HepG2 (cell line): ENCODE results near the gene ZNF341. TPM values are rescaled to one million over a fixed set of nuclear protein-coding genes. Genes with fewer than 3 reads are reported as not detected.

Source experiments
- CBX1 ChIP-seq: IDR thresholded peaks from one replicate; pipeline ENCODE4 v1.6.1; 2016; ENCODE audit warnings: antibody characterized with exemption, low read depth
- FOSL1 ChIP-seq: sonication (generic); formaldehyde crosslinking; IDR thresholded peaks from 2 replicates; pipeline ENCODE4 v1.9.0; 2021; ENCODE audit warnings: missing genetic modification reagents, borderline replicate concordance
- HOXA5 ChIP-seq: sonication (generic); formaldehyde crosslinking; IDR thresholded peaks from 2 replicates; pipeline ENCODE4 v1.4.0; 2020; ENCODE audit warnings: missing genetic modification reagents
- IKZF1 ChIP-seq: fragments of 450-650 bp; IDR thresholded peaks from 2 replicates; pipeline ENCODE4 v1.7.1; 2016
- KLF13 ChIP-seq: sonication (generic); formaldehyde crosslinking; IDR thresholded peaks from 2 replicates; pipeline ENCODE4 v1.4.0; 2020; ENCODE audit warnings: mild to moderate bottlenecking, missing genetic modification reagents
- KLF9 ChIP-seq: IDR thresholded peaks from 2 replicates; pipeline ENCODE4 v1.6.1; 2016; ENCODE audit warnings: low read depth
- MIXL1 ChIP-seq: IDR thresholded peaks from 2 replicates; pipeline ENCODE4 v1.6.1; 2016
- NR2F1 ChIP-seq, 2 experiments: fragments of 450-650 bp in 1 of 2; formaldehyde crosslinking in 1 of 2; IDR thresholded peaks; 2 replicates each; pipeline versions ENCODE4 v1.5.0 to v1.6.1; 2016 to 2020; ENCODE audit warnings: mild to moderate bottlenecking in 1 of 2, missing compliant biosample characterization in 1 of 2, missing genetic modification reagents in 1 of 2, moderate library complexity in 1 of 2
- RARA ChIP-seq: IDR thresholded peaks from 2 replicates; pipeline ENCODE4 v1.6.1; 2016; ENCODE audit warnings: missing genetic modification reagents, missing compliant biosample characterization
- TBL1XR1 ChIP-seq: fragments of 150-350 bp; IDR thresholded peaks from 2 replicates; pipeline ENCODE4 v1.6.1; 2014; ENCODE audit warnings: borderline replicate concordance, low read length; ENCODE audit not compliant: partially characterized antibody
- TCF12 ChIP-seq, 2 experiments: fragments of 450-650 bp in 1 of 2; sonication (generic) in 1 of 2; formaldehyde crosslinking in 1 of 2; IDR thresholded peaks; 2 replicates each; pipeline versions ENCODE4 v1.6.1 to v1.8.0; 2017 to 2022; ENCODE audit warnings: antibody characterized with exemption in 1 of 2, mild to moderate bottlenecking in 1 of 2, missing genetic modification reagents in 1 of 2, moderate library complexity in 1 of 2
- ZNF224 ChIP-seq: sonication (generic); formaldehyde crosslinking; IDR thresholded peaks from 2 replicates; pipeline ENCODE4 v1.5.0; 2020; ENCODE audit warnings: mild to moderate bottlenecking, missing genetic modification reagents
- ZNF235 ChIP-seq: sonication (generic); formaldehyde crosslinking; IDR thresholded peaks from 2 replicates; pipeline ENCODE4 v1.8.1; 2023; ENCODE audit warnings: mild to moderate bottlenecking, missing genetic modification reagents, borderline replicate concordance
- ZNF280B ChIP-seq: sonication (generic); formaldehyde crosslinking; IDR thresholded peaks from 2 replicates; pipeline ENCODE4 v1.5.0; 2020; ENCODE audit warnings: missing genetic modification reagents, mild to moderate bottlenecking, borderline replicate concordance
- ZNF615 ChIP-seq: sonication (generic); formaldehyde crosslinking; IDR thresholded peaks from 2 replicates; pipeline ENCODE4 v1.5.0; 2020; ENCODE audit warnings: mild to moderate bottlenecking, missing genetic modification reagents, borderline replicate concordance
- ZNF644 ChIP-seq: IDR thresholded peaks from 2 replicates; pipeline ENCODE4 v1.6.1; 2016; ENCODE audit warnings: low read depth
- ZNF709 ChIP-seq: sonication (generic); formaldehyde crosslinking; IDR thresholded peaks from 2 replicates; pipeline ENCODE4 v1.5.0; 2020; ENCODE audit warnings: mild to moderate bottlenecking, missing genetic modification reagents
- ZNF737 ChIP-seq: sonication (generic); formaldehyde crosslinking; IDR thresholded peaks from 2 replicates; pipeline ENCODE4 v1.5.0; 2020; ENCODE audit warnings: missing genetic modification reagents, mild to moderate bottlenecking, borderline replicate concordance
- ZNF761 ChIP-seq: sonication (generic); formaldehyde crosslinking; conservative IDR thresholded peaks from 2 replicates; pipeline ENCODE4 v1.4.0; 2020; ENCODE audit warnings: mild to moderate bottlenecking, missing genetic modification reagents
- ZNF773 ChIP-seq: sonication (generic); formaldehyde crosslinking; IDR thresholded peaks from 2 replicates; pipeline ENCODE4 v1.4.0; 2020; ENCODE audit warnings: missing genetic modification reagents, borderline replicate concordance
- ZNF792 ChIP-seq: IDR thresholded peaks from 2 replicates; pipeline ENCODE4 v1.6.1; 2016
- ZSCAN9 ChIP-seq: IDR thresholded peaks from 2 replicates; pipeline ENCODE4 v1.6.1; 2016; ENCODE audit warnings: borderline replicate concordance
- polyA plus RNA-seq, 8 experiments: library from polyadenylated mRNA; depleted of rRNA in 3 of 8; stranded (reverse) in 7 of 8; unstranded in 1 of 8; fragments of >200 nt; fragmentation: Illumina TruSeq in 4 of 8; extraction: Trizol in 4 of 8; gene quantifications; 2 replicates each; pipeline versions ENCODE4 v1.2.1 to v1.2.3, GENCODE V29; 2011 to 2016; ENCODE audit warnings: low read depth in 4 of 8, missing spikeins in 1 of 8, mixed read lengths in 1 of 8; ENCODE audit not compliant: insufficient read depth in 1 of 8
- total RNA-seq, 5 experiments: library from RNA; depleted of rRNA; stranded (reverse); fragments of >200 nt; fragmentation: Illumina TruSeq; extraction: Trizol; gene quantifications; 2 replicates each; pipeline ENCODE4 v1.2.3, GENCODE V29; 2016; ENCODE audit warnings: low read depth in 1 of 5
- TF ChIP-seq, protein P1 (sequence below): sonication (generic); formaldehyde crosslinking; IDR thresholded peaks from 2 replicates; pipeline ENCODE4 v1.4.0; 2020; ENCODE audit warnings: missing genetic modification reagents

Gene ZNF341
- total and polyA plus RNA-seq, 2 of the 13 experiments (the other 11 are each of a cell fraction or from before 2014, with no cell fraction given), result 1.1 to 2.2 TPM

GRCh38 chr20:33709398-33709797, 22.4 kb upstream of the ZNF341 start (continued):
- TF ChIP-seq ZNF280B (CRISPR knock-in tag) (no peak), ZSCAN9 (CRISPR knock-in tag) (no peak), MIXL1 (0 out of 2 replicates have a peak, but pooled peaks have one; percentile 28), RARA (CRISPR knock-in tag) (peak; percentile 47), ZNF235 (no peak), ZNF644 (CRISPR knock-in tag) (no peak), TBL1XR1 (no peak), KLF13 (CRISPR knock-in tag) (no peak), ZNF761 (CRISPR knock-in tag) (no peak), HOXA5 (no peak), TCF12 (IDR thresholded peaks at IDR 0.05) (no peak), TCF12 (CRISPR knock-in tag; IDR thresholded peaks at IDR 0.05) (no peak), ZNF709 (CRISPR knock-in tag) (no peak), ZNF773 (CRISPR knock-in tag) (no peak), KLF9 (CRISPR knock-in tag) (no peak), ZNF737 (CRISPR knock-in tag) (no peak), ZNF224 (CRISPR knock-in tag) (no peak), IKZF1 (no peak), NR2F1 (CRISPR knock-in tag; IDR thresholded peaks at IDR 0.05) (0 out of 4 replicates have a peak, but pooled peaks of 1 of the 2 experiments have one; percentile 35), ZNF615 (CRISPR knock-in tag) (no peak), ZNF792 (CRISPR knock-in tag) (no peak), CBX1 (no peak), FOSL1 (CRISPR knock-in tag) (no peak)
- TF ChIP-seq, protein P1, sequence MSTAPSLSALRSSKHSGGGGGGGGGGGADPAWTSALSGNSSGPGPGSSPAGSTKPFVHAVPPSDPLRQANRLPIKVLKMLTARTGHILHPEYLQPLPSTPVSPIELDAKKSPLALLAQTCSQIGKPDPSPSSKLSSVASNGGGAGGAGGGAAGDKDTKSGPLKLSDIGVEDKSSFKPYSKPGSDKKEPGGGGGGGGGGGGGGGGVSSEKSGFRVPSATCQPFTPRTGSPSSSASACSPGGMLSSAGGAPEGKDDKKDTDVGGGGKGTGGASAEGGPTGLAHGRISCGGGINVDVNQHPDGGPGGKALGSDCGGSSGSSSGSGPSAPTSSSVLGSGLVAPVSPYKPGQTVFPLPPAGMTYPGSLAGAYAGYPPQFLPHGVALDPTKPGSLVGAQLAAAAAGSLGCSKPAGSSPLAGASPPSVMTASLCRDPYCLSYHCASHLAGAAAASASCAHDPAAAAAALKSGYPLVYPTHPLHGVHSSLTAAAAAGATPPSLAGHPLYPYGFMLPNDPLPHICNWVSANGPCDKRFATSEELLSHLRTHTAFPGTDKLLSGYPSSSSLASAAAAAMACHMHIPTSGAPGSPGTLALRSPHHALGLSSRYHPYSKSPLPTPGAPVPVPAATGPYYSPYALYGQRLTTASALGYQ (CRISPR knock-in tag), result no peak
